Esophagus squamous epithelium (tissue), 5 donors: ENCODE measurements around the gene UTP4. TPM values are rescaled to one million over a fixed set of nuclear protein-coding genes. Genes with fewer than 3 reads are reported as not detected.

ENCODE experiments used
- DNase-seq: peaks from one replicate; lab custom pipeline; 2025; lab: John Stamatoyannopoulos, UW
- H3K27ac ChIP-seq, 4 donors: fragments of 200-600 bp; sonication (generic); one replicate each; pipeline ENCODE4 v1.5.1; 2016 to 2019; ENCODE audit warnings: mild to moderate bottlenecking in 1 of 4
- H3K27me3 ChIP-seq, 4 donors: fragments of 200-600 bp; sonication (generic); 1 replicate in 3 of 4; 2 replicates in 1 of 4; pipeline versions ENCODE4 v1.5.1 to v1.6.0; 2017 to 2021; ENCODE audit warnings: antibody characterized with exemption in 1 of 4
- H3K36me3 ChIP-seq, 3 donors: fragments of 200-600 bp; sonication (generic); one replicate each; pipeline ENCODE4 v1.5.1; 2016 to 2019
- H3K4me1 ChIP-seq, 3 donors: fragments of 200-600 bp; sonication (generic); one replicate each; pipeline ENCODE4 v1.5.1; 2017 to 2019
- H3K4me3 ChIP-seq, 4 donors: fragments of 200-600 bp; sonication (generic); 1 replicate in 3 of 4; 2 replicates in 1 of 4; pipeline ENCODE4 v1.5.1; 2016 to 2019; ENCODE audit warnings: mild to moderate bottlenecking in 2 of 4, moderate library complexity in 1 of 4
- H3K9me3 ChIP-seq, 3 donors: fragments of 200-600 bp; sonication (generic); one replicate each; pipeline ENCODE4 v1.5.1; 2016 to 2019
- CTCF ChIP-seq, 6 experiments: fragments of 450-650 bp in 4 of 6; fragments of 200-600 bp in 2 of 6; sonication (generic) in 2 of 6; IDR thresholded peaks; one replicate each; pipeline ENCODE4 v1.5.1; 2016 to 2019; ENCODE audit warnings: antibody characterized with exemption in 6 of 6, mild to moderate bottlenecking in 4 of 6, moderate library complexity in 4 of 6
- POLR2A ChIP-seq, 4 donors: fragments of 450-650 bp; IDR thresholded peaks; one replicate each; pipeline ENCODE4 v1.6.1; 2017; ENCODE audit warnings: antibody characterized with exemption in 4 of 4, mild to moderate bottlenecking in 4 of 4, moderate library complexity in 3 of 4
- WGBS, 2 donors: methylation state at CpG; one replicate each; pipeline ENCODE4 v1.1.5; 2018; 5-methylcytosine and 5-hydroxymethylcytosine counted together
- intact Hi-C: fragments of 100-400 bp; cut with DNase I; formaldehyde crosslinking; loops from one replicate; pipeline ENCODE4 v1.15.0; 2022
- total RNA-seq, 4 donors: library from RNA; depleted of rRNA; stranded (reverse); fragments of >200 nt; gene quantifications; one replicate each; pipeline ENCODE4 v1.1.0, GENCODE V29; 2016
- donor health status: DM: yes; HTN: yes; CAD: no.

UTP4 gene
- total RNA-seq, 4 donors from 2014 or later: 18.3 to 42.2 (median 28.6) TPM

GRCh38 chr16:69180011-69180338 is 47.5 kb downstream of the UTP4 start:
- Histone ChIP-seq H3K4me1 (peaks cover 21 to 74% (median 35%) of the 10 kb centered on the region in 3 donors), H3K4me3 (no peak overlapping the region), H3K27ac (peak overlapping the region; percentile 43 to 81 (median 70)), H3K9me3 (no peaks in the 10 kb centered on the region), H3K36me3 (no peaks in the 10 kb centered on the region), H3K27me3 (no peaks in the 10 kb centered on the region)
- DNase-seq: no peak
- TF ChIP-seq CTCF (IDR thresholded peaks at IDR 0.05) (no peak), POLR2A (IDR thresholded peaks at IDR 0.05) (no peak)
- intact Hi-C loops: no loop called here

- no peaks in the 10 kb centered on the region for H3K9me3 ChIP-seq
- H3K36me3 ChIP-seq: no peaks in the 10 kb centered on the region
- TF ChIP-seq POLR2A (IDR thresholded peaks at IDR 0.05): no peak
- TF ChIP-seq CTCF (IDR thresholded peaks at IDR 0.05): no peak
- no peak overlapping the region for H3K4me3 ChIP-seq
- DNase-seq: no peak
- WGBS, 2 donors: 30 to 31% methylated on average over 10 of the region's 10 CpGs
- intact Hi-C loops: no loop called here
- no peaks in the 10 kb centered on the region for H3K27me3 ChIP-seq
- peak overlapping the region; percentile 1 to 36 (median 30) for H3K27ac ChIP-seq
- peaks cover 28 to 80% (median 39%) of the 10 kb centered on the region in 3 donors for H3K4me1 ChIP-seq
Observed at GRCh38 chr16:69182730-69183416, 50.4 kb downstream of the UTP4 start.

GRCh38 chr16:69186642-69187445 is 54.4 kb downstream of the UTP4 start, which contains the start of gene SNTB2:
Gene SNTB2 (plus strand): TSS chr16:69187164. CDS start chr16:69187167, 3 bp downstream.
- TF ChIP-seq POLR2A (IDR thresholded peaks at IDR 0.05): peak in 3 of 4 donors; percentile 82 to 93 (median 90)
- TF ChIP-seq CTCF (IDR thresholded peaks at IDR 0.05): no peak
- H3K4me3 ChIP-seq: peak within 1 kb of the TSS; percentile 72 to 91 (median 78)
- H3K27me3 ChIP-seq: no peaks in the 10 kb centered on the region
- peak; percentile 57 for DNase-seq
- no peaks in the 10 kb centered on the region for H3K9me3 ChIP-seq
- H3K4me1 ChIP-seq: peaks cover 11 to 89% (median 45%) of the 10 kb centered on the region in 3 donors
- H3K27ac ChIP-seq: peak within 1 kb of the TSS; percentile 88 to 99 (median 98)
- WGBS, 2 donors: 0% methylated on average over 1 to 6 of the region's 69 CpGs
- no peaks in the 10 kb centered on the region for H3K36me3 ChIP-seq
- intact Hi-C loops: no loop called here

GRCh38 chr16:69187446-69188235 is 55.2 kb downstream of the UTP4 start:
- intact Hi-C loops: no loop called here
- peak overlapping the region; percentile 88 to 99 (median 98) for H3K27ac ChIP-seq
- WGBS, 2 donors: 0% methylated on average over 3 to 17 of the region's 76 CpGs
- H3K4me1 ChIP-seq: peaks cover 8 to 89% (median 43%) of the 10 kb centered on the region in 3 donors
- peak in 1 of 4 donors; percentile 23 for TF ChIP-seq POLR2A (IDR thresholded peaks at IDR 0.05)
- TF ChIP-seq CTCF (IDR thresholded peaks at IDR 0.05): no peak
- no peaks in the 10 kb centered on the region for H3K9me3 ChIP-seq
- no peak for DNase-seq
- no peaks in the 10 kb centered on the region for H3K36me3 ChIP-seq
- H3K4me3 ChIP-seq: peak overlapping the region; percentile 72 to 91 (median 78)
- no peaks in the 10 kb centered on the region for H3K27me3 ChIP-seq
